GM21515 (cell line): Measurements from ENCODE around the gene BORCS6.
A peak's percentile ranks its signal among the peaks of the same experiment; 100 is the strongest.
"Not testable (repeated sequence)": the region's sequence is repeated elsewhere in the genome, so short reads cannot be mapped to it uniquely, and the experiment has no call there.

Source experiments
- ATAC-seq: cut with Tn5 transposase; IDR thresholded peaks from one replicate; pipeline ENCODE4 v1.9.1; 2021; ENCODE audit not compliant: unreplicated experiment

The BORCS6 gene

GRCh38 chr17:8189711-8190477, at the start of gene BORCS6:
Gene BORCS6 (minus strand): TSS chr17:8190180. CDS start chr17:8190140, 40 bp downstream.
- peak; percentile 48 for ATAC-seq

GRCh38 chr17:8237886-8238285, 47.9 kb upstream of the BORCS6 start:
- ATAC-seq: no peak

GRCh38 chr17:8237175-8237574, 47.2 kb upstream of the BORCS6 start:
- ATAC-seq: no peak

DNA sequence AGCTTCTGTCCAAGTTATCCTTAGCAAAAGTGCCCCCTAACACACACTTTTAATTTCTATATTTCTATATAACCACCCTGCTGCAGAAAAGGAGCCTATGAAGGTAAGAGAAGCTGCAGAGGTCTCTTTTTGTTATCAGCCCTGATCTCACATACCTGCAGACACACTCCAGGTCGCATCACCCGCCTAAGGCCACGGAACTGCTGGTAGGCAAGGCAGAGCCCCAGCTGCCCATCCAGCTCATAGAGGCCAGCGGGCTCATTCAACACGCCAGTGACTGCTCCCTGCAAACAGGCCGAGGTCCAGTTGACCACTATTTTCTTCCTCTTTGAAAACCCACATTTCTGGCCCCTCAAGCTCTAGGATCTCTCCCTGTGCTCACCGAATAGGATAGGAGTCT, 45.7 kb upstream of the BORCS6 start:
- ATAC-seq: no peak

- ATAC-seq: no peak
Observed at GRCh38 chr17:8234361-8235270, 44.6 kb upstream of the BORCS6 start.

DNA sequence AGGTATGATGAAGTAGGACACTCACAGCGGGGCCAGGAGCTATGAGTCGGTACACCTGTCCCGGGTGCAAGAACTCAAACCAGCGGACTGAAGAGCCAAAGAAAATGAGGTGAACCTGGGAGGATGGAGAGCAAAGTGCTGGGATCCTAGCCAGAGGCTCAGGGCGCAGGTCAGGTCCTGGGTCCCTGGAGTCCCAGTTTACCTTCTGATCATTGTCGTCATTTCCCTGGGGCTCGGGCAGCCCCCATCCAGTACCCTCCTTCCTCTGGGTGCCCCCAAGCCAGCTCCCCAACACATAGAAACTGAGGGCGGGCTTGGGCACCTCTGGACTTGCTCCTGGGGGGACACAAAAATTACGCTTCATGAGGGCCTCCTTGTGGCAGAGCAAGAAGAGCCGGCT, 41.7 kb upstream of the BORCS6 start:
- no peak for ATAC-seq

DNA sequence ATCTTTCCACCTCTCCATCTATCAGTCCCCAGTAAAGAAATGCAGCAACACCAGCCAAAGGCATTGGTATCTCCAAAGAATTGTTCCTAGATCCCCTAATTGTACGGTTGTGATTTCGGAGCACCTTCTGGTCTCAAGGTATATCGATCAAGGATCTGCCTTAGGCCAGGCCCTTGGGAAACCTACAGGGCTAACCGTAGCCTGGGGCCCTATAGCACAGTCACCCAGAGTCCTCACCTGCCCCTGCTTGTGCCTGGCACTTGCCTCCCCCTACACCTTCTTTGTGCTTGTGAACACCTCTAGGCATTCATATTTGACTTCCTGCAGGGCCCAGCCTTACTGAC, 37.2 kb upstream of the BORCS6 start:
- no peak for ATAC-seq

DNA sequence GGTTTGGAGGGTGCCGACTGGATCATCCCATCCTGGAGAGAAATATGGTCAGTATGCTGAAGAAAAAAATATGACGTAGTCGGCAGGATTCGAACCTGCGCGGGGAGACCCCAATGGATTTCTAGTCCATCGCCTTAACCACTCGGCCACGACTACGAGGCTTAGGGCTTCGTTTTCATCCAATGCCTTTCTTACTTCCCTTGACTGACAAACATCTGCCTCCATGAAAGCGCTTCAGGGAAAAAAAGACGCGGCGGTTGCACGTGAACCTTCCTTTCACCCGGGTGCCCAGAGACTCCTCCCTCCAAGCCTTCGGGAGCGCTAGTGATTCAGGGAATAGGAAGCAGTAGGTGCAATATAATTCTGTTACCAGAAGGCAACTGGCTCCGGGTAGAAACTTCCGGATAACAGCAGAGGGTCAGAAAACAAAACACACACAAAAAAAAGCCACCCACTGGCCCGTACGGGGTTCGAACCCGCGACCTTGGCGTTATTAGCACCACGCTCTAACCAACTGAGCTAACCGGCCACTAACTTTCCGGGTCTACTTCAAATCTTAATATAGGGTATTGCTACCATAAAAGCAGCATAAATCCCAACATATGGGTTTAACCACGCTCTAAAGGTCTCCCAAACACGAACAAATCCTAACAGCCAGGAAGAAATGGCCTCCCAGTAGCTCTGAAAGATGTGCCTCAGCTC, 36.7 kb upstream of the BORCS6 start:
- ATAC-seq: no peak

GRCh38 chr17:8225813-8226535, 36.0 kb upstream of the BORCS6 start:
- ATAC-seq: no peak

DNA sequence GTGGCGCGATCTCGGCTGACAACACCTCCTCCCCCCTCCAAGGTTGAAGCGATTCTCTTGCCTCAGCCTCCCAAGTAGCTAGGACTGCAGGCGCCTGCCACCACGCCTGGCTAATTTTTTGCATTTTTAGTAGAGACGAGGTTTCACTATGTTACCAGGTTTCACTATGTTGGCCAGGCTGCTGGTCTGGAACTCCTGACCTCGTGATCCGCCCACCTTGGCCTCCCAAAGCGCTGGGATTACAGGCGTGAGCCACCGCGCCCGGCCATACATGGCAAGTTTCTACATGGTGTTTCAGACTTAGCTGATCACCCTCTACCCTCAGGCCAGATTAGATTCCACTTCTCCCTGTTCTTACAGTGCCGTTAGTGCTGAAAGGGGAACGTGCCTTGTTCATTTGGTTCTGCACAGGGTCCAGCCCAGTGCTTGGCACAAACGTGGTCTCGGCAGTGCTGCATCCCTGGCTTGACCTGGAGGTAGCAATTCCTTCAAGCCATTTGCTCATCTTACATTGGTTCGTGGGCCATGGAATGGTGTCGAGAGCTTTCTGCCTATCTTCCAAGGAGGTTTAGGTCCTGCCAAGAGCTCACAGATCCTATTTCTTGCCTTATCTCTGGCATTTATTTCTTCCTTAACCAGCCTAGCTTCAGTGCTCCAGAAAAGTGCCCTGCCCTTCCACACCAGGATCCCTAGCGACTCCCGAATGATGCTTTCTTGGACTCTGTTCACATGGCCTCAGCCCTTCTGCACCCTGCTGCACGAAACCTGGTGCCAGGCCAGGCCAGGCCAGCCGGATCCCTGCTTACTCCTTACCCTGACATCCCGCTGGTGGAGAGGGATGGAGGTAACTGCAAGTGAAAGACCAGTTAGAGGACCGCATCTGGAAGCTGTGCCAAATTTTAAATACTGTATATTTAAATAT, 35.2 kb upstream of the BORCS6 start:
- ATAC-seq: no peak

GRCh38 chr17:8223356-8224126, 33.6 kb upstream of the BORCS6 start:
- peak; percentile 8 for ATAC-seq

GRCh38 chr17:8222630-8223355, 32.8 kb upstream of the BORCS6 start:
- peak; percentile 37 for ATAC-seq

DNA sequence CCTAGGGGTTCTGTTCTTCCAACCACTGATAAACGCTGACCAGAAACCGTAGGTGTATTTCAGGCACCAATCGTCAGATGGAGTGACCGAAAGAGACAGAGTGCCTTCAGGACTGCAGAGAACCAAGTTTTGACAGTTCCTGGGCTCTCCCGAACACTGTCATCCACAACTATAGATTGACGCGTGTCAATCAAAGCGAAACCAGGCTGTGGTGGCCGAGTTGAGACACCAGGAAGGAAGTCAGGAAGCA, 32.3 kb upstream of the BORCS6 start:
- peak; percentile 29 for ATAC-seq

DNA sequence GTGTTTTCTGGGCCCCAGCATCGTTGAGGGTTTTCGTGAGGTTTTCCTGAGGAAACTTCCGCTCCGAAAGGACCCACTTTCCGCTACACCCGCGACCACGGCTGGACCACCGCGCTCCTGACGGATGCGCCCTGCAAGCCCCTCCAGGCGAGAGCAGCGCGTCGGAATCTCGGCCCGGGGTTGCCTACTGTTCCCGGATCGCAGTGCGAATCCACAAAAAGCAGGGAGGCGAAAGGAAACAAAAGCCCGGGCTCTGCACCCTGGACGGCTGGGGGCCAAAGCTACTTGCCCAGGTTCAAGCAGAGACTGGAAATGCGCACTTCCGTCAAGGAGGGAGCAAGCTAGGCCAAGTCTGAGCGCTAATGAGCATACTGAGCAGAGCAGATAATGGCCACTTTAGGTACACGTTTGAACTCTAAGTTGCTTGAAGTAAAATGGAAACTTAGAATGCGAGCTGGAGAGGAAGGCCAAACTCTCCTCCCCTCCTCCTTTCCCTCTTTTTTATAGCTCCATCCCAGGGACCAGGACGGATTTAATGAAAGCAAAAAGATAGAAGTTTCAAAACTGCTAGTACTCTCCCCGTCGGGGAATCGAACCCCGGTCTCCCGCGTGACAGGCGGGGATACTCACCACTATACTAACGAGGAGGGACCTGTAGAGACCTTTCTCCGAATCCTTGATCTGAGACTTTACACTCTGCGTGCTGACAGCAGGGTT, 31.8 kb upstream of the BORCS6 start:
- peak; percentile 43 for ATAC-seq

- ATAC-seq: no peak
Observed at GRCh38 chr17:8220783-8221662, 31.0 kb upstream of the BORCS6 start.

GRCh38 chr17:8214000-8214399, 24.0 kb upstream of the BORCS6 start:
- ATAC-seq: not testable (repeated sequence)
